Ovary (tissue), 9 donors: ENCODE measurements around the gene ABHD17A. TPM values are rescaled to one million over a fixed set of nuclear protein-coding genes. Genes with fewer than 3 reads are reported as not detected.
A peak's percentile ranks its signal among the peaks of the same experiment; 100 is the strongest.

ENCODE experiments used
- DNase-seq, 5 donors: peaks; one replicate each; pipeline ENCODE4 v3.0.0-alpha.2; 2019 to 2020
- H3K27ac ChIP-seq, 2 donors: fragments of 200-600 bp; one replicate each; pipeline versions ENCODE4 v1.5.1 to v1.8.0; 2019 to 2022
- H3K27me3 ChIP-seq: fragments of 200-600 bp; one replicate; pipeline ENCODE4 v1.8.0; 2022
- H3K36me3 ChIP-seq: fragments of 200-600 bp; sonication (generic); one replicate; pipeline ENCODE4 v1.5.1; 2019
- H3K4me1 ChIP-seq: one replicate; pipeline ENCODE4 v1.8.1; 2013; ENCODE audit warnings: mild to moderate bottlenecking, moderate library complexity; ENCODE audit not compliant: insufficient read depth
- H3K4me3 ChIP-seq: fragments of 200-600 bp; sonication (generic); one replicate; pipeline ENCODE4 v1.5.1; 2017
- H3K9me3 ChIP-seq, 2 donors: fragments of 200-600 bp in 1 of 2; sonication (generic) in 1 of 2; one replicate each; pipeline versions ENCODE4 v1.5.1 to v1.8.1; 2013 to 2019; ENCODE audit warnings: mild to moderate bottlenecking in 1 of 2, moderate library complexity in 1 of 2
- EP300 ChIP-seq: sonication (generic); formaldehyde crosslinking; IDR thresholded peaks from one replicate; pipeline ENCODE4 v1.6.1; 2017; ENCODE audit warnings: antibody characterized with exemption
- POLR2A ChIP-seq: fragments of 450-650 bp; IDR thresholded peaks from one replicate; pipeline ENCODE4 v1.6.1; 2017; ENCODE audit warnings: antibody characterized with exemption, mild to moderate bottlenecking, moderate library complexity
- whole genome bisulfite sequencing, 3 donors: extraction: QIAGEN DNeasy Blood & Tissue Kit in 1 of 3; methylation state at CpG; one replicate each; pipeline versions ENCODE4 v1.1.5 to v1.1.7; 2013 to 2017; 5-methylcytosine and 5-hydroxymethylcytosine counted together
- intact Hi-C, 4 donors: fragments of 100-400 bp; cut with DNase I; formaldehyde crosslinking; loops; one replicate each; pipeline versions ENCODE4 v1.11.0 to v1.15.1; 2022 to 2023
- polyA plus RNA-seq, 2 donors: library from polyadenylated mRNA; stranded (reverse); fragments of 200-250 nt in 1 of 2; fragments of 350-450 nt in 1 of 2; fragmentation: Illumina TruSeq in 1 of 2; extraction: RNeasy Lipid Tissue Mini Kit (QIAGEN cat#74804) in 1 of 2; gene quantifications; one replicate each; pipeline ENCODE4 v1.2.3, GENCODE V29; 2013 to 2014
- total RNA-seq, 7 donors: library from RNA; depleted of rRNA in 2 of 7; stranded (reverse); fragments of >200 nt in 2 of 7; fragmentation: NEBNext Ultra II Directional in 3 of 7; extraction: Animal tissue kit (Norgen Biotek cat#: 25700) in 3 of 7; gene quantifications; one replicate each; pipeline versions ENCODE4 v1.1.0 to v1.2.4, GENCODE V29; 2016 to 2023
- TF ChIP-seq, protein P1 (sequence below), 3 donors: fragments of 450-650 bp in 2 of 3; fragments of 200-600 bp in 1 of 3; IDR thresholded peaks; one replicate each; pipeline versions ENCODE4 v1.5.1 to v1.8.0; 2016 to 2022; ENCODE audit warnings: antibody characterized with exemption in 3 of 3, mild to moderate bottlenecking in 1 of 3
- donor health status: DM: no; HTN: no; CAD: no; lungs with moderate emphysema.
- donor health status: DM: no; HTN: no; CAD: no.
- donor health status: Bipolar disorder and iron deficiency.
- donor health status: DM: yes; HTN: yes; CAD: no.
- donor health status: DM: no; HTN: no; CAD: no.
- donor health status: DM: yes; HTN: yes; CAD: no.

The ABHD17A gene
- total and polyA plus RNA-seq, 9 donors: 0.57 to 87.3 (median 65.4) TPM

- peaks cover 13% of the 10 kb centered on the region for H3K4me1 ChIP-seq
- WGBS, 3 donors: 3 to 19% (median 6%) methylated on average over 29 of the region's 29 CpGs
These were observed 11.5 kb downstream of the ABHD17A start for GRCh38 chr19:1873524-1874473.

DNA sequence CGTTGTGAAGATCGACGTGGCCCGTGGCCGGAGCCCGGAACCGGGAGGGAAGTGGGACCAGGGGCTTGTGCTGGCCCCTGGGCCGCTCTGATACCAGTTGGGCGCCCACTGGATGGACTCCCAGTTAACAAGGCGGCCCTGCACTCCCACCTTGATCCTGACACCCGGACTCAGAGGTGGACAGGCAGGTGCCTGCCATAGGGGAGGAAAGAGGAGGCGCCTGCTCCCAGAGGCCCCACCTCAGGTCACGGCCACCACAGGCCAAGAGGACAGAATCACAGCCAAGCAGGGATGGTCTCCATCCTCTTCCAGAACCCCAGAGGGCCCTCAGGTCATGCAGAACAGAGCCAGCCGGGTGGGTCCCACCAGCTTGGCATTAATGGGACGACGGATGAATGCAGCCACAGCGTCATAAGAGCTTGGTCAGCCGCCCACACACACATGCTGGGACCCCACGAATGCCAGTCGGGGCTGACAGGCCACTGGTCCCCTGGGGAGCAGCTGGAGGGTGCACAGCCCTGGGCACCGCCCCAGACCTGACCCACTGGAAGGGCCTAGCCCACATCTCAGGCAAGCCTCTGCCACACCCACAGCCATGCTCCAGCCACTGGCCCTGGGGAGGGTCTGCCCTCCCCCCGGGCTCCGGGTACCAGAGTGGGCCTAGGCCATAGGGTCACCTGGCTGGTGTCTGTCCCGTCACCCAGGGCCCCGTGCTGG lies 12.3 kb downstream of the ABHD17A start:
- peak overlapping the region; percentile 78 to 86 for H3K27ac ChIP-seq
- H3K9me3 ChIP-seq: no peaks in the 10 kb centered on the region
- peak overlapping the region; percentile 17 for H3K4me3 ChIP-seq
- no peaks in the 10 kb centered on the region for H3K36me3 ChIP-seq
- 62 to 80% (median 76%) methylated on average over 16 to 25 of the region's 25 CpGs for WGBS, 3 donors
- peak in 1 of 5 donors; percentile 45 for DNase-seq
- TF ChIP-seq POLR2A (no peak), EP300 (no peak)
- TF ChIP-seq, protein P1, sequence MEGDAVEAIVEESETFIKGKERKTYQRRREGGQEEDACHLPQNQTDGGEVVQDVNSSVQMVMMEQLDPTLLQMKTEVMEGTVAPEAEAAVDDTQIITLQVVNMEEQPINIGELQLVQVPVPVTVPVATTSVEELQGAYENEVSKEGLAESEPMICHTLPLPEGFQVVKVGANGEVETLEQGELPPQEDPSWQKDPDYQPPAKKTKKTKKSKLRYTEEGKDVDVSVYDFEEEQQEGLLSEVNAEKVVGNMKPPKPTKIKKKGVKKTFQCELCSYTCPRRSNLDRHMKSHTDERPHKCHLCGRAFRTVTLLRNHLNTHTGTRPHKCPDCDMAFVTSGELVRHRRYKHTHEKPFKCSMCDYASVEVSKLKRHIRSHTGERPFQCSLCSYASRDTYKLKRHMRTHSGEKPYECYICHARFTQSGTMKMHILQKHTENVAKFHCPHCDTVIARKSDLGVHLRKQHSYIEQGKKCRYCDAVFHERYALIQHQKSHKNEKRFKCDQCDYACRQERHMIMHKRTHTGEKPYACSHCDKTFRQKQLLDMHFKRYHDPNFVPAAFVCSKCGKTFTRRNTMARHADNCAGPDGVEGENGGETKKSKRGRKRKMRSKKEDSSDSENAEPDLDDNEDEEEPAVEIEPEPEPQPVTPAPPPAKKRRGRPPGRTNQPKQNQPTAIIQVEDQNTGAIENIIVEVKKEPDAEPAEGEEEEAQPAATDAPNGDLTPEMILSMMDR (IDR thresholded peaks at IDR 0.05): no peak
- peaks cover 13% of the 10 kb centered on the region for H3K4me1 ChIP-seq
- intact Hi-C loops: no loop called here
- H3K27me3 ChIP-seq: no peaks in the 10 kb centered on the region

More at GRCh38 chr19:1873524-1874473, 11.5 kb downstream of the ABHD17A start:
- intact Hi-C loops: no loop called here
- Histone ChIP-seq H3K9me3 (no peaks in the 10 kb centered on the region), H3K27me3 (no peaks in the 10 kb centered on the region), H3K27ac (peak overlapping the region; percentile 78 to 86), H3K4me3 (peak overlapping the region; percentile 17), H3K36me3 (no peaks in the 10 kb centered on the region)
- TF ChIP-seq POLR2A (no peak), EP300 (no peak)
- TF ChIP-seq, protein P1 (IDR thresholded peaks at IDR 0.05): no peak
- DNase-seq: peak; percentile 73 to 88 (median 81)

- Histone ChIP-seq H3K4me3 (no peak overlapping the region), H3K36me3 (no peaks in the 10 kb centered on the region), H3K27ac (no peak overlapping the region), H3K27me3 (no peaks in the 10 kb centered on the region), H3K4me1 (peaks cover 13% of the 10 kb centered on the region), H3K9me3 (no peaks in the 10 kb centered on the region)
- peak in 1 of 5 donors; percentile 33 for DNase-seq
- TF ChIP-seq POLR2A: no peak
- no peak for TF ChIP-seq EP300
- TF ChIP-seq, protein P1 (IDR thresholded peaks at IDR 0.05): no peak
- intact Hi-C loops: no loop called here
- WGBS, 3 donors: 76 to 89% (median 79%) methylated on average over 13 of the region's 13 CpGs
These were observed 13.7 kb downstream of the ABHD17A start for GRCh38 chr19:1871630-1872029.

- intact Hi-C loops: no loop called here
- Histone ChIP-seq H3K9me3 (no peaks in the 10 kb centered on the region), H3K4me3 (no peak overlapping the region), H3K4me1 (peaks cover 12% of the 10 kb centered on the region), H3K27me3 (no peaks in the 10 kb centered on the region), H3K36me3 (no peaks in the 10 kb centered on the region), H3K27ac (no peak overlapping the region)
- WGBS, 3 donors: 71 to 82% (median 72%) methylated on average over 15 of the region's 15 CpGs
- DNase-seq: peak in 1 of 5 donors; percentile 29
- no peak for TF ChIP-seq POLR2A
- TF ChIP-seq, protein P1 (IDR thresholded peaks at IDR 0.05): no peak
- TF ChIP-seq EP300: no peak
These were observed 14.1 kb downstream of the ABHD17A start for GRCh38 chr19:1871140-1871597.
